HG02943 (cell line): ENCODE data around the gene GEMIN8.

Experiments
- ATAC-seq: cut with Tn5 transposase; IDR thresholded peaks from one replicate; pipeline ENCODE4 v1.9.1; 2021; ENCODE audit warnings: mild to moderate bottlenecking, low read depth, moderate library complexity; ENCODE audit not compliant: unreplicated experiment

GEMIN8 gene

DNA sequence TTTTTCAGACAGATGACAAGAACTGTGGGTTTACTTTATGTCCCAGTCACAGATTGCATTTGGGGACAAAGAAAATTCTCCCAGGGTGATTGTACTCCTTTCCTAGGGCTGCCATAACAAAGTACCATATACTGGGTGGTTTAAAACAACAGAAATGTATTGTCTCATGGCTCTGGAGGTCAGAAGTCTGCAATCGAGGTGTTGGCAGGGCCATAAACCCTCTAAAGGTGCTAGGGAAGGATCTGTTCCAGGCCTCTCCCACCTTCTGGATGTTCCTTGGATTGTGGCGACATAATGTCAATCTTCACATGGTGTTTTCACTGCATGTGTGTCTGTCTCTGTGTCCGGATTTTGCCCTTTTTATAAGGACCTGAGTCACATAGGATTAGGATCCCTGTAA, 12.3 kb downstream of the GEMIN8 start:
- ATAC-seq = no peak

DNA sequence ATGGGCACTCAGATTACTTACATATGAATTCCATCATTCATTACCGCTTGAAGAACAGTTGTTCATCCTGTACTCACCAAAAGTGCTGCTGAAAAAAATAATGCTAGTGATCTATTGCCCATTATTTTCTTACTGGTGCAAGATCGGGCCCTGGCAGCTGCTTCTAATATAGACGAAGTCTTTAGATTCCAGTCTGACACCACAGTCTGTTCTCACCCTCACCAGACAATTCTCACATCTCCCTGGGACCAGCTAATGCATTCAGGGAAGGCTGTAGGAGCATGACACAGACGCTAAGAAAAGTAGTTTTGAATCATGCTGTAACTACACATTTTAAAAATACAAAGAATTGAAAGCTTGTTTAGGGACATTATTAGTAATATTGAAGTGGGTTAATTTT, 13.8 kb downstream of the GEMIN8 start:
- no peak for ATAC-seq

DNA sequence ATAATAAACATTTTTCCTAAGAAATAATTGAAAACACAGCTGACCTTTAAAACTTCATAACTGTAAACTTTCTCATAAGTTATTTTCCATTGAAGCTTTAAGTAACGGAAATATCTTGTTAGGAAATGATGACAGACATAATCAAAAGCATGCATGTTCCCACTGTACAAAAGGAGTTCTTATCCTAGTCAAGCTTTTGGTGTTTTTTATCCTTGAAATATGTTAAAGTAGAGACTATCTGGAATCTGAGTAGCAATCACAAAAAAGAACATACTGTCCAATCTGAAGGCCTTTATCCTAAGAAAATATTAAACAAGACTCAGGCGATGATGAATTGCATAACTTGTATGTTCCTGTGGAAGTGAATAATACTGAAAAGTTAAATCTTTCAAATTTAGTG, 14.4 kb downstream of the GEMIN8 start:
- ATAC-seq = no peak

DNA sequence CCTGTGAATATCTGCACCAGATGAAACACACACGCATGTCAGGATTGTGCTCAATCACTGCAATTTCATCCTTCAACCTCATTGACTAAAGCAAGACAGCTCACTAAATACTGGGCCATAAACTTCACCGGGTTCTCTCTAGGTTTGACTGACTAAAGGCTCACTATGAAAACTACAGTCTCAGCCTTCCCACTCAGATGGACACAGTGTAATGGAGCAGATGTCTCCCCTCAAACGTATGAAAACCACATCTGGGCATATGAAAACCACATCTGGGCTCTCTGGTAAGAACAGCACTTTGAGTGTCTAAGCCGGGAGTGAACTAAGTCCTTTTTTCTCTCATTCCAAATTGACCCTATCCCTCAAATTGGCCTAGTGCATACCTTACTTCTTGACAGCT, 15.2 kb downstream of the GEMIN8 start:
- ATAC-seq = no peak

DNA sequence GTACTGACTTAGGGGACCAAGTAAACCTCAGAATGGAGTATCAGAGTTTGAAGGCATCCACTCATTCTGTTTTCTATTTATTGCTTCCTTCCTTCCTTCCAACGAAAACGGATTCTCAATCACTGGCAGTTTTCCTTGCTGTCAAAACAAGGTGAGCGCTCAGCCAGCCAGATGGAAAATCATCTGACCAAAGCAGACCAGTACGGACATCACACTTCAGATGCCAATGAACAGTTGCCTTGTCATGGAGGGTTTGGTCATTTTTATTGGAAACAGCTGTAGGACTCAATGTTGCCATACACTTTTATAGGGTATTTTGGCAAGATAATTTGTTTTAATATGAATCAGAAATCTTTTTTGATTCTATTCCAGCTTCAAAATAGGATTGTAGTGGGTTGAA, 16.6 kb downstream of the GEMIN8 start:
- no peak for ATAC-seq

DNA sequence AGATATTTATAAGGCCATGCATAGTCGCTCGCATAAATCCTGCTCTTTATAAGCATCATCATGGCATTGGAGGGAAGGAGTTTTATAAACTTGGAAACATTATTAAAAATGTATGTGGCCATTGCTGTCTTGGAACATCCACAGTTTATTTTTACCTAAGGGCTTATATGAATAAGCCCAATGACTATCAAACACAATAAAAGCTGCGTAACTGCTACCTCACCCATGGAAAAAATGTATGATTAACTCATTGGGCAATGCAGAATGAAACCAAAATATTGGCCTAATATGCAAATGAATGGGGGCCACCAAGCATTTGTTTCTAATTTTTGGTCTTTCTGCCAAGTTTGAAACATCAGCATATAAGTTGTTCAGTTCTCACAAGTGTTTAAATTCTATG, 19.1 kb downstream of the GEMIN8 start:
- ATAC-seq = no peak

DNA sequence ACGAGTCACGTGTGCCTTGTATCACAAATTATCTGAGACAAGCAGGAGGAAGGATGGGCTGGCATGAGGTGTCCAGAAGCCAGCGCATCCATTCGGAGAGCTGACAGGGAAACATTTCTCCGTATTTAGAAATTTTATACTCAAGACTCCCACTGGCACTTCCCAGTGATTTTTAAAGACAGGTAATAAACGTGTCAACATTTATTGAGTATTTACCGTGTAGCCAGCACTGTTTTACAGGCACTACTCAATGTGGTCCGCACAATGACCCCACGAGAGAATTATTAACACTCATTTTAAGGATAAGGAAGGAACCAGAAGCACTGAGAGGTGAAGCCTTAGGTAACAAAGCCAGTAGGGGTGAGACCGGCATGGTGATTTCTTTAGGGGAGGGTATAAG, 23.2 kb downstream of the GEMIN8 start:
- ATAC-seq = no peak

DNA sequence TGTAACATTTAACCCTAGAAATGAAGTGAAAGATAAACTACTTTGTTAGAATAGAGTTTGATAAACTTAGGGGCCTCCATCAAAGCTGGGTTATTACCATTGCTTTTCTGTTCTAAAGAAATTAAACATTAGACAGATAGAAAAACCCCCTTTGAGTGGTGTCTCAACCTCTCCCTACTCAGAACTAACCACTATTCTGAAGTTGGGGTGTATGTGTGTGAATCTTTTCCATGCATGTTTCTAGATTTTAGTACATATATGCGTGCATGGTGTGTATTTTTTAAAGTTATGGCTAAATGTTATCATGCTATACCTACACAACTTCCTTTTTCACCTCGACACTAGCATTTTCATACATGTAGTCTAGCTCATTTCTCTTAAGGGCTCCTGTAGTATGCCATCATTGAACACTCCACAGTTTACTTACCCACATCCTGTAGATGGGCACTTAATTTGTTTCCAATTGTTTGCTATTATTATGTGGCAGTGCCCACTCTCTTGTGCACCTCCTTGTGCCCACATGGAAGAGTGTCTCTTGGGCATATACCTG, 25.7 kb downstream of the GEMIN8 start:
- ATAC-seq = no peak

DNA sequence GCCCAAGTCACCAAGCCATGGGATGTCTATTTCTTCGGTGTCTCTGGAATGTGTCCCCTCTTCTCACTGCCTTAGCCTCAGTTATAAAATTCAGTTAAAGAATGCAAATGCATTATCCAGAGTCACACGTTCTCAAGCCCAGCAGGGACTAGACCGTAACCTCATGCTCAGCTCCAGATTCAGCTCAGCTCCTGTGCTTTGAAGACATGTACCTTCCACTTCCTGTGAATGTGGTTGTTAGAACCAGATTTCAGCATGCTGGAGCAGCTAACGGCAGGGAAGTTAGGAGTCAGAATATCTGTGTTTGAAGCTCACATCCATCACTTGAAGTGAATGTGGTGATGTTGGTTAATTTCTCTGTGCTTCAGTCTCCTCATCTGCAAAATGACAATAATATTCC, 26.7 kb downstream of the GEMIN8 start:
- ATAC-seq = no peak

DNA sequence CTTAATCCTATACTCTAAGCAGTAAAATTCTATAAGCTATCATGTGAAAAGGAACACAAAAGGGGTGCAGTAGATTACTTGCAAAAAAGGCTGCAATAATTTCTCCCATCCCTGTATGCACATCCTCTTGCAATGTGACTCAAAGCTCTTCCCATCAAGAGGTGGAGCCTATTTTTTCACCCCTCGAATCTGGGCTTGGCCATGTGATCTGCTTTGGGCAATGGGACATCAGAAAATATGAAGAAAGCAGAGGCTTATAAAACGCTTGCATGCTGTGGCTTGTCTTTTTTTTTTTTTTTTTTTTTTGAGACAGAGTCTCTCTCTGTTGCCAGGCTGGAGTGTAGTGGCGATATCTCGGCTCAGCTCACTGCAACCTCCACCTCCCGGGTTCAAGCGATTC, 33.0 kb downstream of the GEMIN8 start:
- ATAC-seq = no peak

DNA sequence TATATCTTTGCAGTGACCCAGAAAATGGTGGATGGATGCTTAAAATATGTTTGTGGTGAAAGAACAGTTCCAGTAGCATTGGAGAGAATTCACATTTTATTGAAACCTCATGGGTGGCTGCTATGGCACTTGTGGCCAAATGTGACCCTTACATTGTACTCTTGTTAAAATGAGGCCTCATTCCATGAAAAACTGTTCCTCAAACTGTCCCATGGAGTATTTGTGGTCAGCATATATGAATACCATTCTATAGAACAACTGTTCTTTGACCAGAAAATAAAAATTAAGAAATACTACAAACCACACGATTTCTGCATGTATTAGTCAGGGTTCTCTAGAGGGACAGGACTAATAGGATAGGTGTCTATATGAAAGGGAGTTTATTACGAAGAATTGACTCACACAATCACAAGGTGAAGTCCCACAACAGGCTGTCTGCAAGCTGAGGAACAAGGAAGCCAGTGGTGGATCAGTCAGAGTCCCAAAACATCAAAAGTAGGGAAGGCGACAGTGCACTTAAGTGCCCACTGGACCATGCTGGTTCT, 35.1 kb downstream of the GEMIN8 start:
- ATAC-seq = no peak

DNA sequence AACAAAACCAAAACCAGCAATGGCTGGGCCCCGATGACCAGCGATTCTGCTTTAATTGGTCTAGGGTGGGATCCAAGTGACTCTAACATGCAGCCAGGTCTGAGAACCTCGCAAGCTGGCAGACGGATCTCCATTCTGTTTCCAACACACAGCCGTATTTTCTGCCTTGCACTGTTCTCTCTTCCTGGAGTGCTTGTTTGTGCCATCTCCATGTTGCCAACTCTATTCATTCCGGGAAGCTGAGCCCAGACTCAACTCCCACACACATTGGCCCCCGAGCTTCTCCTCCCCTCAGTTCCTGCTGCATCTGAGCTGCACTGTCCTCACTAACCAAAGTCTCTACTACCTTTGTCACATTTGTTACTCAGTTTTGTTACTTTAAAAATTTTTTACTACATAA, 35.6 kb downstream of the GEMIN8 start:
- no peak for ATAC-seq

DNA sequence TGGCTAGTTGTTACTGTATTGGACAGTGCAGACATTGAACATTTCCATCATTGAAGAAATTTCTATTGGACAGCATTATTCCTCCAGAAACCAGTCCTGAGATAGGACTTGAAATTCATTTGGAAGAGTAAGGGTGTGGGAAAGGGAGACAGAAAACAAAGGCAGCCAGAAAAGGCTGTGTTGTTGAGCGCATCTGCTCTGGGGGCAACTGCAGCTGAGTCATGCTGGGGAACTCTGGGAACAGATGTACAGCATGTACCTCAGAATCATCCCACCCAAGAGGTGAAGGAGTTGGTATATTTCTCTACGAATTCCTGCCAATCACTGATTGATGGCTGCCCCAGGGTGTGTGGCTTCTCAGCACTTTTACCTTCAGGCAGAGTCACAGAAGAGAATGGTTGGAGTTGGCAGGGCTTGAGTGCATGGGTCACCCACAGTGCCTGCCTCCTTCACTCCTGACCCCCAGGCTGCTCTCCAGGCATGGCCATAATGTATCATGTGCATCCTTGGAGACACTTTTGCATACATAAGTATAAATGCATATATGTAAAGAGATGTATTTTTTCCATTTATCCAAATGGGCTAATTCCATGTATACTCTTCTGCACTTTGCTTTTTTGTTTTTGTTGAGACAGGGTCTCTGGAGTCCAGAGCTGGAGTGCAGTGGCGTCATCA, 39.4 kb downstream of the GEMIN8 start:
- ATAC-seq = no peak

DNA sequence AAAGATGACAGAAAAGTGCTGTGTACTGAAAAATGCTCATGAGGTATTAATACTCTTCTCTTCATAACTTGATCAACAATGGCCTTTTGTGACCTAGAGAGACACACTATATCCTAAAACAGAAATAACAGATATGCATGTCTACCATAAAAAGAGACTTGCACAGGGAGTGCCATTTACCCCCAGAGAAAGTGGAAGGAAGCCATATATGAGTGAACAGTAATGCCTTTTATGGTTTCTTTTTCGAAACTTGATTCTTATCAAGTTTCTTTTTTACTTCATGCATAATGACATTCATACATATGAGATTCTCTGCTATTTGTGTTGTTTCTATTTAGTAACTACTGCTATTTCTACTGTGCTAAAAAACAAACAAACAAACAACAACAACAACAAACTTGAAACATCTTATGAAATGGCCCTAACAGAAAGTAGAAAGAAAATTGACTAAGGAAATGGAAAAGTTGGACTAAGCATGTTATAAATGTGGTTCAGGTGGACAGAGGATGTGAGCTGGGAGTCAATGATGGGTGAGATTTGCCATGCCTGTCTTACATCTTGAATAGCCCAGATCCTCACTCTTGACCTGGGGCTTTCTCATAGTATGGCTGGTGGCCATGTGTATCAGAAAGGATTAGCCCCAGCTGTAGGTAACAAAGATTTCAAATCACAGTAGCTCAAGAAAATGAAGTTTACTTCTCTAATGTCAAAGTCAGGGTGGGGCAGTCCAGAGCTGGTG, 43.8 kb downstream of the GEMIN8 start:
- no peak for ATAC-seq

DNA sequence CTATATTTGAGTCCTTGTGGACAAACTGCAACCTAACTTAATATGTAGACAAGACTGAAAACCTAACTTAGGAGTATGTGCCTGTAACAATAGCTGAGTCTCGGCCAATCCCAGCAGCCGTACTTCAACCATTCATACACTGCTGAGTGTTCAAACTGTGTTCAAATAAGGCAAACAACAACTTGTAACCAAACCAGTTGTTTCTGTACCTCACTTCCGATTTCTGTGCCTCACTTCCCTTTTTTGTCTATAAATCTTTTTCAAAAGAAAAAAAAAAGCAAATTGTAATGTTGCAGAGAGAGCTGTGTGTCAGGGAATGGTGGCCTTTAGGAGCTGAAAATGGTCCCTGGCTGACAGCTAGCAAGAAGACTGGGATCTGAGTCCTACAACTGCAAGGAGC, 46.0 kb downstream of the GEMIN8 start:
- ATAC-seq = no peak

DNA sequence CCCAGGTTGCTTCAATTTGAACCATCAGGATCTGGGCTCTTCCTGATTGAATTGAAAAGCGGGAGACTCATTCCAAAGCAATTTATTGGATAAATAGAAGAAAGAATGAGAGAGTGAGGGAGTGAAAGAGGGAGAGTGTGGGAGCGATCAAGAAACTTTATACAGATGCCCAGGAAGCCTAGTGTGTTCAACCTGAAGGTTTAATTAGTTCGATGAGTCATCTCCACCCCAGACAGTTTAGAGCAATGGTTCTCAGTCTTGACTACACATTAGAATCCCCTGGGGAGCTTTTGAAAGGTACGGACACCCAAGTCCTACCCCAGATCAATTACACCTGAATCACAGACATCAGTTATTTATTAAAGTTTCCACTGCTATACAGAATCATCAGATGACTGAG, 61.5 kb downstream of the GEMIN8 start:
- ATAC-seq = no peak

DNA sequence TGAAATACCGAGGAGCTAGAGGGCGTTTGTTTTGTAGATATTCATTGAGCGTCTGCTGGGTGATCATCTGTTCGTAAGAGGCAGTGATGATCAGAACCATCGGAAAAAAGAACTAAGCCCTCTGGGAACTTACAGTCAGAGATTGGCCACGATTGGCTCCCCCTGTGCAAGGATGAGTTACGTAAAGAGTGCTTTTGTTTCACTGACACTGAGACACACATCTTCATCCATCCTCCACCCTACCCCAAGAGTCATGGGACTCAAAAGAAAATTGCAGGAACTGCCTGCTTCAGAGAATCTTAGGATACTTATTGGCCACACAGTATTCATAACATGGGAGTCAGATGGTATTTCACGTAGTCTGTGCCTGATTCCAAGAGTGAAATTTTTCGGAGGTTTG, 62.1 kb downstream of the GEMIN8 start:
- no peak for ATAC-seq

DNA sequence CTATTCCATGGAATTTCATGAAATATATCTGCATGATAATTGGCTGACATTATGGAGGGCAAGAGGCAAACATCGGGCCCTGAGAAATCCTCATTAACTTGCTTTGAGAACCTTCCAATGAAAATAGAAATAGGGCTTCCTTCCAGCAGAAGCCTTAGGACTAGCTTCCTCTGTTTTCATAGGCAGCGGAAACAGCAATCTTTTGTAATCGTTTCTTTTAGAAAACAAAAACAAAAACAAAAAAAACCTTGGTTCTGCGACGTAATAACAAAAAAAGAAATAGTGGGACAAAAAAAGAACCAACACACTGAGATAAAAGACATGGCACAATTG, 62.9 kb downstream of the GEMIN8 start:
- no peak for ATAC-seq

DNA sequence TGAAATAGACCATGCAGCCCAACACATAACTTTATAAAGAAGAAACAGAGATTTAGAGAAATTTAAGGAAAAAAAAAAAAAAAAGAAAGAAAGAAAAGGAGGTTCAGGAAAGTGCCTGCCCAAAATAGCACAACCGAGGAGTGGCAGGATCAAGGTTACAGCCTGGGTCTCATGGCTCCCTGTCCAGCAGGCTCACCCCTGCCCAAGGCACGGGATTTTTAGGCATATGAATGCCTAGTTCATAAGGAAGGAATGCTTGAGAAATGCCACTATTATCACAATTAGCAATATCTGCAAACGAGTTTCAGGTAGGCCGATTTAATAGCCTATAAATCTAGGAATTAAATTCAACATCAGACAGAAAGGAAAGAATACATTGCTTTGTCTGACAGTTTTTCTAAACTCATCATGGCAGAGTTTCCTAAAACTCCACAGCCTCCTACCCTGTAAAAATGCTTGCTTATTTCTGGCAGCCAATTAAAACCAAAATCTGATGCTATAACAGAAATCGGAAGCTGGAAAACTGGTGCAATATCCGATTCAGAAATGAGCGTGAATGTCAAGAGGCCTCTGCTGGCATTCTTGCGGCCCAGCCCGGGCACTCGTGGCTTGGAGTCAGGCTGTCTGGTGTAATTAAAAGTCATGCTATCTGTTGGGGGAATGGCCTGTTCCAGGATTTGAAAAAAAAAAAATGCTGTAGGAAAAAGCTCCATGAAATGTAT, 63.5 kb downstream of the GEMIN8 start:
- no peak for ATAC-seq

DNA sequence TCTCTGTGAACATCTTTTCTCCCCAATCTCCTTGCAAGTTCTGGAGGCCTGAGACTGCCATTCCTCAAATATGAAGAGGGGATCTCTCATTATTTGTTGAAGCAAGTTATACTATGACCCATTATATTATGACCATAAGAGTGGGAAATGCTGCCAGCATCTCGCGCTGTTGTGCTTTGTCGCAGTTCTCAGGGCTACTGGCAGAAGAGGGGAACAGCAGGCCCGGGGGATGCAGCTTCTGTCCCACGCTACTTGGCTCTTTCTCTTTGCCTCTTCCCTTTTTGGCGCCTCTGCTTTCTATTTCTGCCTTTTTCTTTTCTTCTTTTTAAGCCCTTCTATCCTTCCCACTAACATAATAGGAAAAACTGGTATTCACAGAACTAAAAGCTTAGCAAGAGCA, 64.2 kb downstream of the GEMIN8 start:
- no peak for ATAC-seq

DNA sequence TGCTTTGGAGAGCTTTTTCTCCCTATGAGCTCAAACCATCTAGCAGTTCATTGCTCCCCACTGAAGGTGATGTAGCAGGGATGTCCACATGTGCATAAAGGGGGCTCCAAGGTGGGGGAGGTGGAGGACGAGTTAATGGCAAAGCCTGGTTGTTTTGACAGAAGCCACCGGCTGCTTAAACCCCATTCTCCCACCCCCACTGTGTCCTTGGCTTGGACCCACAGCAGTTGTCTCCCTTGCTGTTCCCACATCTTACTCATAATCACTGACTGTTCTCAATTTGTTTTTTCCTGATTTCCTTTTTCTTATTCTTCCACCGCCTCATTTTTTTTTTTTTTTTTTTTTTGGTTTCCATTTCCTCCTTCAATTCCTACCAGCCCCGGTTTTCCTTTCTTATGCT, 72.7 kb downstream of the GEMIN8 start:
- no peak for ATAC-seq
